Islet precursor cell (in vitro differentiated cells): ENCODE data around the gene GSX2.

Source experiments
- DNase-seq: peaks from one replicate; pipeline ENCODE4 v3.0.0-alpha.2; 2018

The GSX2 gene

GRCh38 chr4:54082168-54082567 lies 17.8 kb upstream of the GSX2 start:
- peak; percentile 91 for DNase-seq

GRCh38 chr4:54085284-54085683 lies 14.7 kb upstream of the GSX2 start:
- no peak for DNase-seq

GRCh38 chr4:54089875-54090274 lies 10.1 kb upstream of the GSX2 start:
- no peak for DNase-seq

- no peak for DNase-seq
Observed at GRCh38 chr4:54090404-54090803, 9.6 kb upstream of the GSX2 start.

GRCh38 chr4:54090804-54091623 lies 8.9 kb upstream of the GSX2 start:
- DNase-seq, result no peak

- peak; percentile 74 for DNase-seq
Observed at GRCh38 chr4:54091637-54092404, 8.1 kb upstream of the GSX2 start.

GRCh38 chr4:54092405-54093323 lies 7.3 kb upstream of the GSX2 start:
- no peak for DNase-seq

- no peak for DNase-seq
Observed at GRCh38 chr4:54093324-54094240, 6.4 kb upstream of the GSX2 start.

- no peak for DNase-seq
Observed at GRCh38 chr4:54094451-54094850, 5.5 kb upstream of the GSX2 start.

GRCh38 chr4:54095110-54095825 lies 4.7 kb upstream of the GSX2 start:
- DNase-seq, result no peak

GRCh38 chr4:54096295-54096962 lies 3.5 kb upstream of the GSX2 start:
- DNase-seq, result no peak

- DNase-seq, result no peak
Observed at GRCh38 chr4:54097152-54097551, 2.8 kb upstream of the GSX2 start.

- no peak for DNase-seq
Observed at GRCh38 chr4:54098375-54098774, 1.6 kb upstream of the GSX2 start.

GRCh38 chr4:54099287-54099747 lies 646 bp upstream of the GSX2 start:
- DNase-seq, result no peak

GRCh38 chr4:54100595-54101189 lies 729 bp downstream of the GSX2 start:
- DNase-seq, result no peak

- DNase-seq, result no peak
Observed at GRCh38 chr4:54101190-54102041, 1.5 kb downstream of the GSX2 start.

- DNase-seq, result no peak
Observed at GRCh38 chr4:54102531-54103106, 2.7 kb downstream of the GSX2 start.

GRCh38 chr4:54103190-54103574 lies 3.2 kb downstream of the GSX2 start:
- DNase-seq, result no peak

GRCh38 chr4:54104907-54105306 lies 4.9 kb downstream of the GSX2 start:
- DNase-seq, result no peak
